ENCODE measurements around the gene SPN.
"Not testable (repeated sequence)": the region's sequence is repeated elsewhere in the genome, so short reads cannot be mapped to it uniquely, and the experiment has no call there.

DNA sequence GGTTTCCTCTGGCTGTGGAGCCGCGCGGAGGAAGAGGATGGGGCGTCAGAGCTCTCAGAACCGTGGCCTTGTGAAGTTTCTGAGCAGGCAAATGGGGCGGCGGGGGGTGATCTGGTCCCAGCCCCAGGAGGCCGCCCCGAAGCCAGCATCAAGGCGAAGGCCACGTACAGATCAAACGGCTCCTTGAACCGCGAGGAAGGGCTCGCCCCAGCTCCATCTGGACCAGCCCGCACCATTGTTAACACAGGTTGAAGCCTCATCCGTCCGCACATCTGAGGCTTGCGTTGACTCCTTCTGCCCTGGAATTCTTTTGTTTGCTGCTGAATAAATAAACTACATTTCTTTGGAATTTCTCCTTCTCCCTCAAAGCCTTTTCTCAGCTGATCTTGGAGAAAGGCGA, 31.4 kb upstream of the SPN start:
- TF ChIP-seq POLR2A (IDR thresholded peaks at IDR 0.05; ENCODE audit: low read depth, low read length); POLR2AphosphoS5 (IDR thresholded peaks at IDR 0.05; ENCODE audit: low read depth, low read length); POU2F2 (IDR thresholded peaks at IDR 0.05; ENCODE audit: low read depth, low read length); SPI1 (IDR thresholded peaks at IDR 0.05; ENCODE audit: low read depth, low read length); TAF1 (IDR thresholded peaks at IDR 0.05; ENCODE audit: low read depth, low read length); PAX5 (IDR thresholded peaks at IDR 0.05; ENCODE audit: insufficient read depth, low read length, severe bottlenecking): not testable (repeated sequence)

Data from GM12891 (cell line).